ENCODE data around the gene ACP4. TPM values are rescaled to one million over a fixed set of nuclear protein-coding genes. Genes with fewer than 3 reads are reported as not detected.
"Not testable (repeated sequence)": the region's sequence is repeated elsewhere in the genome, so short reads cannot be mapped to it uniquely, and the experiment has no call there.

ACP4 gene
- polyA plus RNA-seq, 1 donor (not counting 4 experiments of a cell fraction or from before 2014, with no cell fraction given) = not detected

DNA sequence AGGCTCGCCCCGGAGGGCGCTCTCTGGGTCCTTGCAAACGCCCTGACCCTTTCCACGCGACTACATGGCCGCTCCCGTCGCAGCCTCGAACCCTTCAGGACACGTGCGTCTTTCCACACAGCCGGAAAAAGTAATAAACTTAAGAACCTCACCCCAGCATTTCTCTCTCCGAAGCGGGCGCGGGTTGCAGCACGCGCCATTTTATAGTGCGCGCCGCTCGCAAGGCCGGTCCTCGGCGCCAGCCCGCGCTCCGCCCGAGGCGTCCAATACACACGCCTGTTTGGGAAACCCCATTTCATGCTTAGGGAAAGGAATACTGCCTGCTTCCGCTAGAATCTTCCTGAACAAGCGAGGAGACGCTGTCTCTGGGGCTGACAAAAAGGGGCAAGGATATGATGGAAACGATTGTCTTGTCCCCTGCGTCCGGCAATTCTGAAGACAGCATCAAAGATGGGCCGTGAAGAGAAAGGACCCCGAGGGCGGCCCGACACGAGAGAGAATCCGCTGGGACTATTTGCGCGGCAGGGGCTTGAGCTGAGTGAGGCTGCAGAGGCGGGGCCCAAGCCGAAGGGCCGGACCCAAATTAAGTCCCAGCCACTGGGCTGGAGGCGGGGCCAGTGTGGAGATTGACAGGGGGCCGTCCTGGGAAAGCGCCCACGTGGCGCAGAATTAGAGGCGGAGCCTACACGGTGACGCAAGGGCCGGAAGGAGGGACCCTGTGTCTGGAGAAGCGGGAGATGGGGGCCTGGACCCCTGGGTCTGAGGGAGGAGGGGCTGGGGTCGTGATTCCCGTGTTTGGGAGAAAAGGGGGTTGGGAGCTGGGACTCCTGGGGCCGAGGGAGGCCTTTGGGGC, 14.4 kb downstream of the ACP4 start:
- peak; percentile 65 for FAIRE-seq
- peak overlapping the region; percentile 98 for H2AFZ ChIP-seq (ENCODE audit: control insufficient read depth, low read length)
- H3K79me2 ChIP-seq (ENCODE audit: control insufficient read depth, insufficient read depth, low read length) = peaks cover 40% of the 10 kb centered on the region

DNA sequence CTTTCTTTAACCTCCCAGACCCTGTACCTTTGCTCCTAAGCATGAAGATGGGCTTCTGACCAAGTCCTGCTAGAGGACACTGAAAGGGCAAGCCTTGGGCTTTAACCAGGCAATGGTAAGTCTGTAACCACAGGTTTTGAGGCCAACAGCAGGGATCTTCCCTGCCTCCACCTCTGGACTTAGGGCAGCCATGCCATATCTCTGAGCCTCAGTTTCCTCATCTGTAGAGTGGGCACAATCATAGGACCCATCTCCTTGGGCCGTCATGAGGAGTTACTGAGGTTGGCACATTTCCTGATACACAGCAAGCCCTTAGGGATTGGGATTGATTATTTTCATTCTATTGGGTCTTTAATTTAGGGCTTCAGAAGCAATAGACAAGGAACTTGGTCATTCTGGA, 18.6 kb downstream of the ACP4 start:
- no peak for TF ChIP-seq EZH2 (IDR thresholded peaks at IDR 0.05; ENCODE audit: low read length)
- TF ChIP-seq, protein P1, sequence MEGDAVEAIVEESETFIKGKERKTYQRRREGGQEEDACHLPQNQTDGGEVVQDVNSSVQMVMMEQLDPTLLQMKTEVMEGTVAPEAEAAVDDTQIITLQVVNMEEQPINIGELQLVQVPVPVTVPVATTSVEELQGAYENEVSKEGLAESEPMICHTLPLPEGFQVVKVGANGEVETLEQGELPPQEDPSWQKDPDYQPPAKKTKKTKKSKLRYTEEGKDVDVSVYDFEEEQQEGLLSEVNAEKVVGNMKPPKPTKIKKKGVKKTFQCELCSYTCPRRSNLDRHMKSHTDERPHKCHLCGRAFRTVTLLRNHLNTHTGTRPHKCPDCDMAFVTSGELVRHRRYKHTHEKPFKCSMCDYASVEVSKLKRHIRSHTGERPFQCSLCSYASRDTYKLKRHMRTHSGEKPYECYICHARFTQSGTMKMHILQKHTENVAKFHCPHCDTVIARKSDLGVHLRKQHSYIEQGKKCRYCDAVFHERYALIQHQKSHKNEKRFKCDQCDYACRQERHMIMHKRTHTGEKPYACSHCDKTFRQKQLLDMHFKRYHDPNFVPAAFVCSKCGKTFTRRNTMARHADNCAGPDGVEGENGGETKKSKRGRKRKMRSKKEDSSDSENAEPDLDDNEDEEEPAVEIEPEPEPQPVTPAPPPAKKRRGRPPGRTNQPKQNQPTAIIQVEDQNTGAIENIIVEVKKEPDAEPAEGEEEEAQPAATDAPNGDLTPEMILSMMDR (optimal IDR thresholded peaks at IDR 0.05 in 1 of 3, IDR thresholded peaks at IDR 0.05 in 1 of 3, conservative IDR thresholded peaks at IDR 0.05 in 1 of 3; ENCODE audit: extremely low read depth in 1 of 3, insufficient read depth in 2 of 3, low read length in 3 of 3) = no peak
- Histone ChIP-seq H3K79me2 (ENCODE audit: control insufficient read depth, insufficient read depth, low read length) (peaks cover 5% of the 10 kb centered on the region), H3K27ac (ENCODE audit: control insufficient read depth, insufficient read depth, low read length) (no peak overlapping the region), H4K20me1 (ENCODE audit: control insufficient read depth, extremely low read depth, insufficient read depth, low read length) (no peaks in the 10 kb centered on the region), H3K9ac (ENCODE audit: control insufficient read depth, extremely low read depth, insufficient read depth, low read length) (no peak overlapping the region), H2AFZ (ENCODE audit: control insufficient read depth, low read length) (no peak overlapping the region), H3K9me3 (ENCODE audit: control insufficient read depth, low read depth, low read length) (no peaks in the 10 kb centered on the region), H3K9me1 (ENCODE audit: control insufficient read depth, extremely low read depth, insufficient read depth, low read length) (no peaks in the 10 kb centered on the region), H3K36me3 (ENCODE audit: control insufficient read depth in 2 of 2, extremely low read depth in 1 of 2, insufficient read depth in 2 of 2, low read length in 2 of 2) (peaks cover 0 to under 1% of the 10 kb centered on the region in 2 experiments), H3K4me3 (ENCODE audit: control insufficient read depth in 2 of 3, extremely low read depth in 1 of 3, insufficient read depth in 2 of 3, low read depth in 1 of 3, low read length in 3 of 3) (no peak overlapping the region), H3K4me1 (ENCODE audit: control insufficient read depth, extremely low read depth, insufficient read depth, low read length) (no peaks in the 10 kb centered on the region), H3K27me3 (ENCODE audit: control insufficient read depth, extremely low read depth, insufficient read depth, low read length) (no peaks in the 10 kb centered on the region), H3K4me2 (ENCODE audit: control insufficient read depth, extremely low read depth, insufficient read depth, low read depth, low read length) (no peak overlapping the region)
- FAIRE-seq (no peak), DNase-seq (ENCODE audit: low read depth, low spot score) (no peak)
- dilution Hi-C loops (cut with MboI; ENCODE audit: extremely low pct_ligation_motif_present, low sequenced_read_pairs) = no loop called here

More for the DNA sequence above, 14.4 kb downstream of the ACP4 start:
- dilution Hi-C loops (cut with MboI; ENCODE audit: extremely low pct_ligation_motif_present, low sequenced_read_pairs) = no loop called here
- Histone ChIP-seq H3K9me1 (ENCODE audit: control insufficient read depth, extremely low read depth, insufficient read depth, low read length) (no peaks in the 10 kb centered on the region), H3K4me1 (ENCODE audit: control insufficient read depth, extremely low read depth, insufficient read depth, low read length) (peaks cover 19% of the 10 kb centered on the region), H3K9me3 (ENCODE audit: control insufficient read depth, low read depth, low read length) (no peaks in the 10 kb centered on the region), H3K4me2 (ENCODE audit: control insufficient read depth, extremely low read depth, insufficient read depth, low read depth, low read length) (peak overlapping the region; percentile 94), H3K4me3 (ENCODE audit: control insufficient read depth in 2 of 3, extremely low read depth in 1 of 3, insufficient read depth in 2 of 3, low read depth in 1 of 3, low read length in 3 of 3) (peak overlapping the region; percentile 73 to 93 (median 78)), H3K36me3 (ENCODE audit: control insufficient read depth in 2 of 2, extremely low read depth in 1 of 2, insufficient read depth in 2 of 2, low read length in 2 of 2) (peaks cover 4 to 22% of the 10 kb centered on the region in 2 experiments), H3K27me3 (ENCODE audit: control insufficient read depth, extremely low read depth, insufficient read depth, low read length) (no peaks in the 10 kb centered on the region), H4K20me1 (ENCODE audit: control insufficient read depth, extremely low read depth, insufficient read depth, low read length) (peaks cover 14% of the 10 kb centered on the region), H3K27ac (ENCODE audit: control insufficient read depth, insufficient read depth, low read length) (peak overlapping the region; percentile 100), H3K9ac (ENCODE audit: control insufficient read depth, extremely low read depth, insufficient read depth, low read length) (peak overlapping the region; percentile 99)
- peak; percentile 83 for DNase-seq (ENCODE audit: low read depth, low spot score)
- TF ChIP-seq, protein P1 (optimal IDR thresholded peaks at IDR 0.05 in 1 of 3, IDR thresholded peaks at IDR 0.05 in 1 of 3, conservative IDR thresholded peaks at IDR 0.05 in 1 of 3; ENCODE audit: extremely low read depth in 1 of 3, insufficient read depth in 2 of 3, low read length in 3 of 3) = no peak
- no peak for TF ChIP-seq EZH2 (IDR thresholded peaks at IDR 0.05; ENCODE audit: low read length)

DNA sequence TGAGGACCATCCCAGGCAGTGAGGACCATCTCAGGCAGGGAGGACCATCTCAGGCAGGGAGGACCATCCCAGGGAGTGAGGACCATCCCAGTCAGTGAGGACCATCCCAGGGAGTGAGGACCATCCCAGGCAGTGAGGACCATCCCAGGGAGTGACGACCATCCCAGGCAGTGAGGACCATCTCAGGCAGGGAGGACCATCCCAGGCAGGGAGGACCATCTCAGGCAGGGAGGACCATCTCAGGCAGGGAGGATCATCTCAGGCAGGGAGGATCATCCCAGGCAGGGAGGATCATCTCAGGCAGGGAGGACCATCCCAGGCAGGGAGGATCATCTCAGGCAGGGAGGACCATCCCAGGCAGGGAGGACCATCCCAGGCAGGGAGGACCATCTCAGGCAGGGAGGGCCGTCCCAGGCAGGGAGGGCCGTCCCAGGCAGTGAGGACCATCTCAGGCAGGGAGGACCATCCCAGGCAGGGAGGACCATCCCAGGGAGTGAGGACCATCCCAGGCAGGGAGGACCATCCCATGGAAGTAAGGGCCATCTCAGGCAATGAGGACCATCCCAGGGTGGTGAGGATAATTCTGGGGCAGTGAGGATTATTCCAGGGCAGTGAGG, 21.5 kb downstream of the ACP4 start:
- H3K27me3 ChIP-seq (ENCODE audit: control insufficient read depth, extremely low read depth, insufficient read depth, low read length); H3K9me3 ChIP-seq (ENCODE audit: control insufficient read depth, low read depth, low read length); H3K9me1 ChIP-seq (ENCODE audit: control insufficient read depth, extremely low read depth, insufficient read depth, low read length); H3K4me1 ChIP-seq (ENCODE audit: control insufficient read depth, extremely low read depth, insufficient read depth, low read length); H2AFZ ChIP-seq (ENCODE audit: control insufficient read depth, low read length); H3K4me2 ChIP-seq (ENCODE audit: control insufficient read depth, extremely low read depth, insufficient read depth, low read depth, low read length); H4K20me1 ChIP-seq (ENCODE audit: control insufficient read depth, extremely low read depth, insufficient read depth, low read length); dilution Hi-C loops (cut with MboI; ENCODE audit: extremely low pct_ligation_motif_present, low sequenced_read_pairs); FAIRE-seq; H3K36me3 ChIP-seq (ENCODE audit: control insufficient read depth in 2 of 2, extremely low read depth in 1 of 2, insufficient read depth in 2 of 2, low read length in 2 of 2); DNase-seq (ENCODE audit: low read depth, low spot score); H3K79me2 ChIP-seq (ENCODE audit: control insufficient read depth, insufficient read depth, low read length); H3K27ac ChIP-seq (ENCODE audit: control insufficient read depth, insufficient read depth, low read length); H3K9ac ChIP-seq (ENCODE audit: control insufficient read depth, extremely low read depth, insufficient read depth, low read length); H3K4me3 ChIP-seq (ENCODE audit: control insufficient read depth in 2 of 3, extremely low read depth in 1 of 3, insufficient read depth in 2 of 3, low read depth in 1 of 3, low read length in 3 of 3): not testable (repeated sequence)

All from keratinocyte (primary cell).